Natural killer cell treated with Interleukin-12 subunit alpha and Interleukin-12 subunit beta and Interleukin-15 and Interleukin-18, amount 100 ng/mL, for 72 hours (primary cell): ENCODE measurements around the gene CPNE1. TPM values are rescaled to one million over a fixed set of nuclear protein-coding genes. Genes with fewer than 3 reads are reported as not detected.
A peak's percentile ranks its signal among the peaks of the same experiment; 100 is the strongest.
"Not testable (repeated sequence)": the region's sequence is repeated elsewhere in the genome, so short reads cannot be mapped to it uniquely, and the experiment has no call there.

Experiments
- ATAC-seq, 2 donors: fragments of 150-1000 bp; cut with Tn5 transposase in 1 of 2; sonication (Bioruptor Pico), chemical (Tn5 transposase) in 1 of 2; 2 replicates each; pipeline ENCODE4 v1.10.0; 2021
- DNase-seq: peaks from one replicate; pipeline ENCODE4 v3.0.0; 2022; ENCODE audit warnings: low spot score
- H3K27ac Mint-ChIP-seq, 2 donors: 1 replicate in 1 of 2; 2 replicates in 1 of 2; pipeline ENCODE4 v1.8.0; 2022; ENCODE audit warnings: mixed read lengths in 2 of 2, mild to moderate bottlenecking in 1 of 2, moderate library complexity in 1 of 2
- H3K27me3 Mint-ChIP-seq, 2 donors: 1 replicate in 1 of 2; 2 replicates in 1 of 2; pipeline ENCODE4 v1.8.0; 2022; ENCODE audit warnings: mixed read lengths in 2 of 2
- H3K36me3 Mint-ChIP-seq: one replicate; pipeline ENCODE4 v1.8.0; 2022; ENCODE audit warnings: mixed read lengths
- H3K4me1 Mint-ChIP-seq, 2 donors: 1 replicate in 1 of 2; 2 replicates in 1 of 2; pipeline ENCODE4 v1.8.0; 2022; ENCODE audit warnings: low read depth in 2 of 2, mixed read lengths in 2 of 2, mild to moderate bottlenecking in 1 of 2
- H3K4me3 Mint-ChIP-seq: one replicate; pipeline ENCODE4 v1.8.0; 2022; ENCODE audit warnings: mixed read lengths
- H3K9me3 Mint-ChIP-seq: 2 replicates; pipeline ENCODE4 v1.8.0; 2022; ENCODE audit warnings: mixed read lengths
- total RNA-seq, 2 donors: library from RNA; stranded (reverse); gene quantifications; one replicate each; pipeline ENCODE4 v1.2.3, GENCODE V29; 2022

Gene CPNE1
- total RNA-seq, 2 donors from 2014 or later, result 266 to 324 TPM

DNA sequence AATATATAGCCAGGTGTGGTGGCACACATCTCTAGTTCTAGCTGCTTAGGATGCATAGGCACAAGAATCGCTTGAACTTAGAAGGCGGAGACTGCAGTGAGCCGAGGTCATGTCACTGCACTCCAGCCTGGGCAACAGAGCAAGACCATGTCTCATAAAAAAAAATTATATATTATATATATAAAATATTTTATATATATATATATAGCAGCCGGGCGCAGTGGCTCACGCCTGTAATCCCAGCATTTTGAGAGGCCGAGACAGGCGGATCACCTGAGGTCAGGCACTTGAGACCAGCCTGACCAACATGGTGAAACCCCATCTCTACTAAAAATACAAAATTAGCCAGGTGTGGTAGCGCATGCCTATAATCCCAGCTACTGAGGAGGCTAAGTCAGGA is 20.7 kb upstream of the CPNE1 start:
- H3K27ac Mint-ChIP-seq, H3K4me1 Mint-ChIP-seq, H3K4me3 Mint-ChIP-seq, H3K27me3 Mint-ChIP-seq, H3K9me3 Mint-ChIP-seq, DNase-seq, H3K36me3 Mint-ChIP-seq, ATAC-seq: not testable (repeated sequence)

DNA sequence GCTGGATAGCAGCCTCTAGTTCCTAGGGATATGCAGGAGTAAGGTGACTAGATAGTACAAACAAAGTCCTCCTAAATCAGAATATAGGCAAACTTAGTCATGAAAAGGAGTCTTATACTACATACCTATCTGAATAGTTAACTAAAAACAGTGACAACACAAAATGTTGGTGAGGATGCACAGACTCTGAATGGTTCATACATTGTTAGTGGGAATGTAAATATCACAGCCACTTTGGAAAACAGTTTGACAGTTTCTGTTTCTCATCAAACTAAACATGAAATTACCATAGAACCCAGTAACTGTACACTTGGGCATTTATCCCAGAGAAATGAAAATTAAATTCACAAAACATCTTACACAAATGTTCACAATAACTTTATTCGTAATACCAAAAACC is 17.3 kb upstream of the CPNE1 start:
- no peak for ATAC-seq
- DNase-seq, result no peak
- H3K4me1 Mint-ChIP-seq, result no peaks in the 10 kb centered on the region
- no peaks in the 10 kb centered on the region for H3K36me3 Mint-ChIP-seq
- no peak overlapping the region for H3K4me3 Mint-ChIP-seq
- no peak overlapping the region for H3K27ac Mint-ChIP-seq
- no peaks in the 10 kb centered on the region for H3K9me3 Mint-ChIP-seq
- H3K27me3 Mint-ChIP-seq, result no peaks in the 10 kb centered on the region

DNA sequence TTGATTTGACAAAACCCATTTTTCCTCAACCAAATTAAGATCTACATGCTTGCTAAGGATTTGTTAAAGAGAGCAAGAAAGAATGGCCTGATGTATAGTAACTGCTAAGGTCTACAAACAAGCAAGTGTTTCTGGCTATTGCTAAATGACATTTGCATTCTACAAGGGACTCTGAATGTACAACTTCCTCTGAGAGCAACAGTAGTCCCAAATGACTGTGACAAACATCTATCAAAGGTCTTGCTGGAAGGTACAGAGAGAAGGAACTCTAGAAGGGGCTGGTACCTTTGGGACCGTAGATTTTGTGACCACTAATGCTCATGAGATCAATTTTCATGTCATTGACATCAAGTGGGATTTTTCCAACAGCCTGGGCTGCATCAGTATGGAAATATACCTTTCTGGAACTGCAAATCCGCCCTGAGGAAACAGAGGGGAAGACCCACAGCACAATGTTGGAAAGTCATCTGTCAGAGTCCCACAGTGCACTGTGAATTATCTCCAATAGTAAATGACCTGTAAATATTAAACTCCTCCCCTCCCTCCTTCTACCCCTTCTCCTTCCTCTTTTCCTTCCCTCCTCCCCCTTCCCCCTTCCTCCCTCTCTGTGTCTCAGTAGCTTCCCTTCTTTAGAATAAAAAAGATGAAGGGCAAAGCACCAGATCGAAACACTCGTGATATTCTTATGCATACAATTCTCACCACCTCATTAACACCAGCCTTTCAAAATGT is 15.9 kb upstream of the CPNE1 start:
- Mint-ChIP-seq H3K36me3 (no peaks in the 10 kb centered on the region), H3K4me1 (no peaks in the 10 kb centered on the region), H3K9me3 (no peaks in the 10 kb centered on the region), H3K4me3 (no peak overlapping the region), H3K27me3 (no peaks in the 10 kb centered on the region), H3K27ac (no peak overlapping the region)
- ATAC-seq, result no peak
- DNase-seq, result no peak

DNA sequence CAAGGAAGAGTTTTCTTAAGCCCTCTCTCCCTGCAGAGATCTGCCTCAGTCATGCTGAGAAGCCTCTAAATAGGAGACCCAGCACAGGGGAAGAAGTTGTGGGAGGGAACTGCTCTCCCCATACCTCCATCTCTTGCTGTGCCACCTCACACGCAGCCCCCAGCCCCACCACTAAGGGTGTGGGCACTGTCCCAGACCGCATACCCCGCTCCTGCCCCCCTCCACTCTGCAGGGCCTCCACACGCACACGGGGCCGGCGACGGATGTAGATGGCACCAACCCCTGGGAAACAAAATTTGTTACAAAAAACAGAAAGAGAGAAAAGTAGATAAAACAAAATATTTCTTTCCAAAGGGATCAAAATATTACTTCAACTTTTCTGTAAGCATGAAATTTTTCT is 10.2 kb upstream of the CPNE1 start:
- no peak for ATAC-seq
- Mint-ChIP-seq H3K4me1 (no peaks in the 10 kb centered on the region), H3K27me3 (no peaks in the 10 kb centered on the region), H3K9me3 (no peaks in the 10 kb centered on the region), H3K27ac (no peak overlapping the region), H3K4me3 (no peak overlapping the region), H3K36me3 (peaks cover 9% of the 10 kb centered on the region)
- DNase-seq, result no peak

DNA sequence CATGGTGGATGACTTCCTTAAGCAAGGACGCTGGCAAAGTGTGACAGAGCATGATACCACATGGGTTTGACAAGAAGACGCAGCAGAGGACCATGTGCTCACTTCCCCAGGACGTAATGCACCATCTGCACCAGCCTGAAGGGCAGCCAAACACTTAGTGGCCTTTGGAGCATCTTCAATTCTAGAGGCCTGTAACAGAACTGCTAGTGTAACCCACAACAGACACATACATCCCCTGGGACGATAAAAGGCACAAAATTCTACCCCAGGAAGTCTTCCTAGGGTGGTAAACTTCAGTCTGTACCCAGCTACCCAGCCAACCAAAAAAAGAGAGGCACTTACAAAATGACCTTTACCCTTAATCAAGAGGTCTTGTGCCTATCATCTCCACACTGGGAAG is 9.2 kb upstream of the CPNE1 start:
- no peaks in the 10 kb centered on the region for H3K4me1 Mint-ChIP-seq
- DNase-seq (no peak), ATAC-seq (no peak)
- no peaks in the 10 kb centered on the region for H3K27me3 Mint-ChIP-seq
- H3K9me3 Mint-ChIP-seq, result no peaks in the 10 kb centered on the region
- H3K4me3 Mint-ChIP-seq, result no peak overlapping the region
- no peak overlapping the region for H3K27ac Mint-ChIP-seq
- H3K36me3 Mint-ChIP-seq, result peaks cover 15% of the 10 kb centered on the region

DNA sequence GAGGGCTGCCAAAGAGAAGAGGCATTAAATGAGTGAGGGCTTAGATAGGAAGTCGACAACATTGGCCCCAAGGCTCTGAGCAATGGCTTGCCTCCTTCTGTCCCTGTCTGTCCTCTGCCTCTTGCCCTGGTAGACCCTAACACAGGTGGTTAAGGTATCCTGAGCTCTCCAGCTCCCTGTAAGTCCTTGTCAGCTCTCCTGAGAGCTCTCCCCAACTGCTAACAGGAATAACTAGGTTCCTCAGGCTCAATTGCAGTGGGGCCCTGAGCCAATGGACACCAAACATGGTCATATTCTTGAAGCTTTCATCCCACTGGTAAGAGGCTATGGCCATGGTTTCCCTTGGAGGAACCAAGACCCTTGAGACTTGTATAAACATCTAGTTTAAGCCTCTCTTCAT is 5.0 kb upstream of the CPNE1 start:
- no peaks in the 10 kb centered on the region for H3K9me3 Mint-ChIP-seq
- peaks cover 19% of the 10 kb centered on the region for H3K36me3 Mint-ChIP-seq
- no peak overlapping the region for H3K4me3 Mint-ChIP-seq
- peaks cover 3 to 5% of the 10 kb centered on the region in 2 donors for H3K4me1 Mint-ChIP-seq
- no peaks in the 10 kb centered on the region for H3K27me3 Mint-ChIP-seq
- H3K27ac Mint-ChIP-seq, result no peak overlapping the region
- ATAC-seq, result no peak
- no peak for DNase-seq

- Mint-ChIP-seq H3K27ac (no peak overlapping the region), H3K27me3 (no peaks in the 10 kb centered on the region), H3K4me1 (peaks cover 3 to 9% of the 10 kb centered on the region in 2 donors), H3K4me3 (no peak overlapping the region), H3K36me3 (peaks cover 19% of the 10 kb centered on the region), H3K9me3 (no peaks in the 10 kb centered on the region)
- DNase-seq, result no peak
- no peak for ATAC-seq
Observed at GRCh38 chr20:35669221-35669620, 4.5 kb upstream of the CPNE1 start.

- Mint-ChIP-seq H3K36me3 (peaks cover 14% of the 10 kb centered on the region), H3K4me3 (no peak overlapping the region)
- no peak for ATAC-seq
Observed at GRCh38 chr20:35665949-35666288, 1.2 kb upstream of the CPNE1 start.

DNA sequence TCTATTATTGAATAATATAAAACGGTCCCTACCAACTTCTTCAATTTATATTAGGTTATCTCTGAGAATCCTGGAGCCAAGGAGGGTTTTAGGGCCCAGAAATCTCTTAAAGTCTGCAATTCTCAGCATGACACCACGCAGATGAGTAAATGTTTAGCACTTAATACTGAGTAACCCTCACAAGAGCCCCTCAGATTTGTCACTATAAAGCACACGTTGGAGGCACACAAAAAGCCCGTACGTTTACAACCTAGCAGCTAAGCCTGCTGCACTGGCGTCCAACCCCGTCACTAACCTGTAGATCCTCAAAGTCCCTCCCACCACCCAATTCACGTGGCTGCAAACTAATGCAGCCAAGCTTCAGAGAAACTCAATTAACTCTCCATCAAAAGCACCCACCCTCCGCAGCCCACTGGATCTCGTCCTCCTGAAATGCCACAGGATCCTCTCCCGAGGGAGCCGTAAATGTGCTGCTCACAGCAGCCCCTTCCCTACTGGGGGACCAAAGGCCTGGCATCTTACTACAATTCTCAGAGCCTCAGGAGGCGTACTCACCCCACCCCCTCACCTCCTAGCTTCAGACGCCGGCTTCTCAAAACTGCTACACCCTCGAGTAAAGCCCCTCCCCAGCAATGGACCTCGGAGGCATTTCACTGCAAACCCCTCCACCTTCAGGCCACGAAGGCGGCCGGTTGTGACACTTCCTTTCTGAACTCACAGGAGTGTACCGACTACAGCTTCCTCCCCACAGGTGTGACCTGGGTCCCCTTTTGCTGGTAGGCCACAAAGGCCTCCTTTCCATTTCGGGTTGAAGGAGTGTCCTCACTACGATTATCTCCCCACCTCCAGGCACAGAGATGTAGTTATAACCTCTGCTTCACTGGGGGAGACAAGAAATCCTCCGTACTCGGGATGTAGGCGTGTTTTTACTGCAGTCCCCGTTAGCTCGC is 909 bp downstream of the CPNE1 start:
- DNase-seq, result peak; percentile 78
- H3K36me3 Mint-ChIP-seq, result peaks cover 3% of the 10 kb centered on the region
- no peaks in the 10 kb centered on the region for H3K9me3 Mint-ChIP-seq
- H3K27me3 Mint-ChIP-seq, result no peaks in the 10 kb centered on the region
- H3K27ac Mint-ChIP-seq, result peak overlapping the region; percentile 95 to 99
- peaks cover 51 to 60% of the 10 kb centered on the region in 2 donors for H3K4me1 Mint-ChIP-seq
- peak overlapping the region; percentile 84 for H3K4me3 Mint-ChIP-seq
- ATAC-seq, result peak; percentile 72 to 73

More at GRCh38 chr20:35665949-35666288, 1.2 kb upstream of the CPNE1 start:
- peaks cover 31 to 41% of the 10 kb centered on the region in 2 donors for H3K4me1 Mint-ChIP-seq
- H3K27me3 Mint-ChIP-seq, result no peaks in the 10 kb centered on the region
- peak overlapping the region in 1 of 2 donors; percentile 95 for H3K27ac Mint-ChIP-seq
- H3K9me3 Mint-ChIP-seq, result no peaks in the 10 kb centered on the region
- DNase-seq, result no peak

GRCh38 chr20:35662551-35662950 is 2.1 kb downstream of the CPNE1 start:
- H3K36me3 Mint-ChIP-seq, result no peaks in the 10 kb centered on the region
- DNase-seq (no peak), ATAC-seq (no peak)
- no peaks in the 10 kb centered on the region for H3K27me3 Mint-ChIP-seq
- peaks cover 55 to 62% of the 10 kb centered on the region in 2 donors for H3K4me1 Mint-ChIP-seq
- no peaks in the 10 kb centered on the region for H3K9me3 Mint-ChIP-seq
- peak overlapping the region; percentile 95 to 99 for H3K27ac Mint-ChIP-seq
- H3K4me3 Mint-ChIP-seq, result peak overlapping the region; percentile 84

DNA sequence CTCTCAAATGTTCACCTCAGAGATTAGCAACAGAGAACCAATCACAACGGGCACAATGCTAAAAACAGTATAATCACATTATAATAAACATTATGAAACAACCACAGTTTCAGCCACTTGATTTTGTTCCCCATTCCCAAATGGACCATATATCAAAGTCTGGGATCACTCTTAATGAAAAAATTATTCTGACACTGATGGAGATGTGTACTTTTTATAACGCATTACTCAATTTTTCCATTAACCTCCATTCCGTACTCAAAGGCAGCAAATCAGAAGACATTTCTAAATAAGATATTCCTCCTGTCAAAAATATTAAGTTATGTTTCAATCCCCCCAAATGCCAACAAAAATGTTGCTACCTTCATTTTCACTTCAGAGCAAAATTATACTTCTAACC is 2.8 kb downstream of the CPNE1 start:
- ATAC-seq (no peak), DNase-seq (no peak)
- H3K4me1 Mint-ChIP-seq, result peaks cover 60 to 69% of the 10 kb centered on the region in 2 donors
- no peaks in the 10 kb centered on the region for H3K36me3 Mint-ChIP-seq
- H3K27me3 Mint-ChIP-seq, result no peaks in the 10 kb centered on the region
- peak overlapping the region; percentile 95 to 99 for H3K27ac Mint-ChIP-seq
- peak overlapping the region; percentile 84 for H3K4me3 Mint-ChIP-seq
- H3K9me3 Mint-ChIP-seq, result no peaks in the 10 kb centered on the region

- Mint-ChIP-seq H3K4me1 (peaks cover 60 to 70% of the 10 kb centered on the region in 2 donors), H3K4me3 (peak overlapping the region; percentile 84), H3K9me3 (no peaks in the 10 kb centered on the region), H3K27me3 (no peaks in the 10 kb centered on the region), H3K27ac (peak overlapping the region; percentile 95 to 99), H3K36me3 (no peaks in the 10 kb centered on the region)
- DNase-seq (no peak), ATAC-seq (no peak)
Observed at GRCh38 chr20:35661053-35661452, 3.6 kb downstream of the CPNE1 start.

DNA sequence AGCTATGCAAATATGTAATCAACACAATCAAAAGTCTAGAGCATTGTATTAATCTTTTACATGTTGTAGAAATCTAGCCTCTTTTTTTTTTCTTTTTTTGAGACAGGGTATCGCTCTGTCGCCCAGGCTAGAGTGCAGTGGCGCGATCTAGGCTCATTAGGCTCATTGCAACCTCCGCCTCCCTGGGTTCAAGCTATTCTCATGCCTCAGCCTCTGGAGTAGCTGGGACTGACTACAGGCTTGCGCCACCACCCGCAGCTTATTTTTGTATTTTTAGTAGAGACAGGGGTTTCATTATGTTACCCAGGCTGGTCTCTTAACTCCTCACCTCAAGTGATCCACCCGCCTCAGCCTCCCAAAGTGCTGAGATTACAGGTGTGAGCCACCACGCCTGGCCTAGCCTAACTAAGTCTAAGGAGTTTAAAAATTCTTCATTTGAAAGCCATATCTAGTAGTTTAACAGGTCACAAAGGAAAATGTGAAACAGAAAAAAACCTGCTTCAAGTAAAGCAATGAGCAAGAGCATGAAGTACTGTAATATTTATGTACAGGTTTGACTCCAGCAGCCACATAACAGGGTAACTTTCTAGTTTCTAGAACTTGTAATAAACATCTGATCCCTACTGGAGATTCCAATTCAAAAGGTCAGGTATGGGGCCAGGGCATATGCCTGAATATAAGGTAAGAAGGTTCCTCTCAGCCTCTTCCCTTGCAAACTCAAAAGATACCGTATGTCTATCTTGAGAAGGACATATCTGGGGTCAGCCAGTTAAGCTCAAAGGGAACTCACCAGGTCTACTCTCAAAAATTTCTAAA is 4.4 kb downstream of the CPNE1 start:
- H3K27me3 Mint-ChIP-seq, result no peaks in the 10 kb centered on the region
- H3K4me1 Mint-ChIP-seq, result peaks cover 60 to 70% of the 10 kb centered on the region in 2 donors
- ATAC-seq (no peak), DNase-seq (no peak)
- no peaks in the 10 kb centered on the region for H3K9me3 Mint-ChIP-seq
- H3K4me3 Mint-ChIP-seq, result peak overlapping the region; percentile 84
- peak overlapping the region; percentile 95 to 99 for H3K27ac Mint-ChIP-seq
- no peaks in the 10 kb centered on the region for H3K36me3 Mint-ChIP-seq
